Right lobe of liver (tissue), 4 donors: ENCODE data around the gene PDE4B.

Source experiments
- CTCF ChIP-seq, 4 donors: fragments of 200-600 bp in 3 of 4; fragments of 450-650 bp in 1 of 4; IDR thresholded peaks; one replicate each; pipeline versions ENCODE4 v1.5.1 to v1.8.0; 2016 to 2022; ENCODE audit warnings: antibody characterized with exemption in 4 of 4, mild to moderate bottlenecking in 2 of 4
- POLR2A ChIP-seq: fragments of 450-650 bp; IDR thresholded peaks from one replicate; pipeline ENCODE4 v1.6.1; 2017; ENCODE audit warnings: antibody characterized with exemption, mild to moderate bottlenecking
- donor health status: DM: no; HTN: no; CAD: no.
- donor health status: DM: no; HTN: no; CAD: no.
- donor health status: DM: no; HTN: yes; CAD: no.

GRCh38 chr1:66336641-66336990, 543.9 kb downstream of the PDE4B start:
- no peak for TF ChIP-seq CTCF (IDR thresholded peaks at IDR 0.05)
- TF ChIP-seq POLR2A: no peak
